Measurements from ENCODE around the gene MAGOH. TPM values are rescaled to one million over a fixed set of nuclear protein-coding genes. Genes with fewer than 3 reads are reported as not detected.
A peak's percentile ranks its signal among the peaks of the same experiment; 100 is the strongest.

MAGOH gene
- total RNA-seq, 2 donors from 2014 or later, result 21.9 to 22.1 TPM

DNA sequence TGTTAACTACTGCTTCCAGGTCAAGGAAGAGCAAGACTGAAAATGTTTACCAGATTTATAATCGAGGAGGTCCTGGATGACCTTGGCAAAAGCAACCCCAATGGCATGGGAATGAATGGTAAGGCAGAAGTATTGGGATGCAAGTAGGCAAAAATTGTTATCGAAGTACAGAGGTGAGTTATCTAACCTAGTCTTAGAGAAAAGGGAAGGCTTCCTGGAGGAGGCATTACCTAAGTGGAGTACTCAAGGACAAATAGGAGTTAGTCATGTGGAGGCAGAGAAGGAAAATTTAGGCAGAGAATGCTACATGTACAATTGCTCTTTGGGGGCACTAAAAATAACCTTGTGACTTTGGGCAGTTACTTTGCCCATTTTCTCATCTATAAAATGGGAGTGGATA is 3.5 kb upstream of the MAGOH start:
- Histone ChIP-seq H3K4me3 (no peak overlapping the region), H3K27ac (no peak overlapping the region), H3K4me1 (peaks cover 0 to 16% of the 10 kb centered on the region in 2 donors), H3K36me3 (no peaks in the 10 kb centered on the region), H3K9me3 (no peaks in the 10 kb centered on the region), H3K27me3 (no peaks in the 10 kb centered on the region)
- TF ChIP-seq, protein P1, sequence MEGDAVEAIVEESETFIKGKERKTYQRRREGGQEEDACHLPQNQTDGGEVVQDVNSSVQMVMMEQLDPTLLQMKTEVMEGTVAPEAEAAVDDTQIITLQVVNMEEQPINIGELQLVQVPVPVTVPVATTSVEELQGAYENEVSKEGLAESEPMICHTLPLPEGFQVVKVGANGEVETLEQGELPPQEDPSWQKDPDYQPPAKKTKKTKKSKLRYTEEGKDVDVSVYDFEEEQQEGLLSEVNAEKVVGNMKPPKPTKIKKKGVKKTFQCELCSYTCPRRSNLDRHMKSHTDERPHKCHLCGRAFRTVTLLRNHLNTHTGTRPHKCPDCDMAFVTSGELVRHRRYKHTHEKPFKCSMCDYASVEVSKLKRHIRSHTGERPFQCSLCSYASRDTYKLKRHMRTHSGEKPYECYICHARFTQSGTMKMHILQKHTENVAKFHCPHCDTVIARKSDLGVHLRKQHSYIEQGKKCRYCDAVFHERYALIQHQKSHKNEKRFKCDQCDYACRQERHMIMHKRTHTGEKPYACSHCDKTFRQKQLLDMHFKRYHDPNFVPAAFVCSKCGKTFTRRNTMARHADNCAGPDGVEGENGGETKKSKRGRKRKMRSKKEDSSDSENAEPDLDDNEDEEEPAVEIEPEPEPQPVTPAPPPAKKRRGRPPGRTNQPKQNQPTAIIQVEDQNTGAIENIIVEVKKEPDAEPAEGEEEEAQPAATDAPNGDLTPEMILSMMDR (IDR thresholded peaks at IDR 0.05), result no peak
- no peak for DNase-seq (ENCODE audit: low spot score)

DNA sequence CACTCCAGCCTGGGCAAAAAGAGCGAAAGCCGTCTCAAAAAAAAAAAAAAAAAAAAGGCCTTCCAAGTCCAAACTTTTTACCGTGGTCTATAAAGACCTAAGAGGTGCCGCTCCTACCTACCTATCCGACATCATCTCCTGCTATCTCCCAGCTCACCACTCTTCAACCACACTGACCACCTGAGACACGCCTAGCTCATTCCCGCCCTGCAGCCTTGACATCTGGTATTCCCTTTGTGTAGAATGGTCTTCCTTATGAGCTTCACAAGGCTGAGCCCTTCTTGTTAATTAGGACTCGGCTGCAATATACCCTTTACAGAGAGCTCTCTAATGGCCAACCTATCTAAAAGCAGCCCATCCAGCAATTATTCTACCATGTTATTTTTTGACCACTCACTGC is 680 bp downstream of the MAGOH start:
- H3K4me3 ChIP-seq, result peak overlapping the region; percentile 88 to 99
- H3K4me1 ChIP-seq, result peaks cover 0 to 29% of the 10 kb centered on the region in 2 donors
- no peaks in the 10 kb centered on the region for H3K9me3 ChIP-seq
- H3K27me3 ChIP-seq, result no peaks in the 10 kb centered on the region
- H3K36me3 ChIP-seq, result peaks cover 29% of the 10 kb centered on the region
- DNase-seq (ENCODE audit: low spot score), result no peak
- TF ChIP-seq, protein P1 (IDR thresholded peaks at IDR 0.05), result no peak
- peak overlapping the region in 1 of 2 donors; percentile 83 for H3K27ac ChIP-seq

DNA sequence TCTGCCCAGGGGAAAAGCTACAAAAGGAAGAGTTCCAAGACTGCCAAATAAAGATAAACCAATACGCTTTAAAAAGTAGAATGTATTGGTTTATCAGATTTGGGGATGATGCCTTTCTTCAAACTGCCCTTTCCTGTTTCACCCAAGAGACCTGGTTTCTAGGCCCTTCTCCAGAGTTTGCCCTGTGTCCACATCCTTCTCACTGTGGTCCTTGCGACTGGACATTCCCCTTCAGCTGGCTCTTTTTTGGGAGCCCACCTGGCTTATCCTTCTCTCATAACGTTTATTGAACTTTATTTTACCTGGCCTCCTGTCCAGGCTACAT is 17.4 kb downstream of the MAGOH start:
- Histone ChIP-seq H3K27ac (peak overlapping the region; percentile 94), H3K36me3 (peaks cover 7% of the 10 kb centered on the region), H3K4me1 (peaks cover 0 to 15% of the 10 kb centered on the region in 2 donors), H3K27me3 (no peaks in the 10 kb centered on the region), H3K9me3 (no peaks in the 10 kb centered on the region), H3K4me3 (peak overlapping the region; percentile 73 to 82)
- no peak for DNase-seq (ENCODE audit: low spot score)
- TF ChIP-seq, protein P1 (IDR thresholded peaks at IDR 0.05), result no peak

DNA sequence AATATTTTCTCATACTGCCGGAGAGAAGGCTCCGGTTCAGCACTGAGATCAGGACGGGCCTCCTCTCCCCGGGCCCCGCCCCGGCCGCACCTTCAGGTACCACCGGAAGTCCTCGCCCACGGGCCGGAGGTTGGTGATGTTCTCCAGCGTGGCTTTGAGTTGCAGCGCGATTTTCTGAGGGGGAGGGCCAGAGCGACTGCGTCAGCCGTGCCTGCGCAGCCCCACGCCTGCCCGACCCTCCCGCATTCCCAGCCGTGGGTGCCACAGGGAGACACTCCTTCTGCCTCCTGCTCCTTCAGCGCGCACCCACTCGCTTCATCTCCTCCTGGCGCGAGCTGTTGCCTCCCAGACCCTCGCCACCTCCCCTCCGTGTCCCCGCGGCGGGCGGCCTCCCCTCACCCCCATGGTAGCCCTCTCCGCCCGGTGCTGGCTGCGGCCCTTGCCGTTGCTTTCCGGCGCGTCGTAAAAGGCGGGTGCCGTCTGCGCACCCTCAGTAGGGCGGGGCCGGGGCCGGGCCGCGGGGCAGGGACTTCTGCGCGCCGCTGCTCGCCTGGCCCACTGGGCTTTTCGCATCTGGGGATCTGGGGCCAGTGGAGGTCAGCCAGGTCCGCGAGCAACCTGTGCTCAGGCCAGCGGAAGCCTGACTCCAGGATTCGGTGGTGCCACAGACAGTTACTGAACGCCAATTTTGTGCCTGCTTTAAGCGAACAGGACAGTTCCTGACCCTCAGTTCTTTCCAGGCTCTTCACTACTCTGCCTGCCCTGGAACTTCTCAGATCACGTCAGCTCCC is 18.0 kb downstream of the MAGOH start, which contains the start of gene CZIB:
Gene CZIB, minus strand, starts transcription at position 464 of the 791 bp plus-strand sequence. Its CDS starts 59 bp downstream, at position 405.
- H3K4me1 ChIP-seq, result peaks cover 0 to 15% of the 10 kb centered on the region in 2 donors
- H3K27me3 ChIP-seq, result no peaks in the 10 kb centered on the region
- peak; percentile 91 for DNase-seq (ENCODE audit: low spot score)
- H3K9me3 ChIP-seq, result no peaks in the 10 kb centered on the region
- peak within 1 kb of the TSS; percentile 94 for H3K27ac ChIP-seq
- TF ChIP-seq, protein P1 (IDR thresholded peaks at IDR 0.05), result no peak
- H3K4me3 ChIP-seq, result peak within 1 kb of the TSS; percentile 73 to 82
- peaks cover 11% of the 10 kb centered on the region for H3K36me3 ChIP-seq

DNA sequence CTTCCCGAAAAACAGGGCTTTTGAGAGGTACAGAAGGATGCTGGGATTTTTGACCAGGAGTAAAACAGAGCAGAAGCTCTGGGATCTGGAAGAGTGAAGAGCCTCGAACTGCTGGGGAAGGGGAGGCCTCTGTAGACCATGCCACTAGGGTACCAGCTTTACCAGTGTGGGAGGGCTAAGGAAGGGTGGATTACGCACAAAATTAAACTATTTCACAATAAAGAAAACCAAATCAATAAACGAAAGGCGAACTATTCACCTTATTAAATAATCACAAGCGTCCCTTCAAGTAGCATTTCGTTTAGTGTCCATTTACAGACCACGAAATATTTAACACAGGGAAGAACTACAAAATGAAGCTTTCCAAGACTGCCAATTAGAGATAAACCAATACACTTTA is 18.6 kb downstream of the MAGOH start:
- H3K36me3 ChIP-seq, result peaks cover 13% of the 10 kb centered on the region
- no peaks in the 10 kb centered on the region for H3K27me3 ChIP-seq
- peak overlapping the region; percentile 94 for H3K27ac ChIP-seq
- peaks cover 0 to 15% of the 10 kb centered on the region in 2 donors for H3K4me1 ChIP-seq
- DNase-seq (ENCODE audit: low spot score), result no peak
- H3K4me3 ChIP-seq, result peak overlapping the region; percentile 73 to 82
- TF ChIP-seq, protein P1 (IDR thresholded peaks at IDR 0.05), result no peak
- no peaks in the 10 kb centered on the region for H3K9me3 ChIP-seq

Data from right atrium auricular region (tissue), 2 donors.